ENCODE results near the gene PTPRA. TPM values are rescaled to one million over a fixed set of nuclear protein-coding genes. Genes with fewer than 3 reads are reported as not detected.
"Not testable (repeated sequence)": the region's sequence is repeated elsewhere in the genome, so short reads cannot be mapped to it uniquely, and the experiment has no call there.

The PTPRA gene, protein sequence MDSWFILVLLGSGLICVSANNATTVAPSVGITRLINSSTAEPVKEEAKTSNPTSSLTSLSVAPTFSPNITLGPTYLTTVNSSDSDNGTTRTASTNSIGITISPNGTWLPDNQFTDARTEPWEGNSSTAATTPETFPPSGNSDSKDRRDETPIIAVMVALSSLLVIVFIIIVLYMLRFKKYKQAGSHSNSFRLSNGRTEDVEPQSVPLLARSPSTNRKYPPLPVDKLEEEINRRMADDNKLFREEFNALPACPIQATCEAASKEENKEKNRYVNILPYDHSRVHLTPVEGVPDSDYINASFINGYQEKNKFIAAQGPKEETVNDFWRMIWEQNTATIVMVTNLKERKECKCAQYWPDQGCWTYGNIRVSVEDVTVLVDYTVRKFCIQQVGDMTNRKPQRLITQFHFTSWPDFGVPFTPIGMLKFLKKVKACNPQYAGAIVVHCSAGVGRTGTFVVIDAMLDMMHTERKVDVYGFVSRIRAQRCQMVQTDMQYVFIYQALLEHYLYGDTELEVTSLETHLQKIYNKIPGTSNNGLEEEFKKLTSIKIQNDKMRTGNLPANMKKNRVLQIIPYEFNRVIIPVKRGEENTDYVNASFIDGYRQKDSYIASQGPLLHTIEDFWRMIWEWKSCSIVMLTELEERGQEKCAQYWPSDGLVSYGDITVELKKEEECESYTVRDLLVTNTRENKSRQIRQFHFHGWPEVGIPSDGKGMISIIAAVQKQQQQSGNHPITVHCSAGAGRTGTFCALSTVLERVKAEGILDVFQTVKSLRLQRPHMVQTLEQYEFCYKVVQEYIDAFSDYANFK
- total RNA-seq: 10 to 100 TPM; 58.5 to 86.3 TPM

DNA sequence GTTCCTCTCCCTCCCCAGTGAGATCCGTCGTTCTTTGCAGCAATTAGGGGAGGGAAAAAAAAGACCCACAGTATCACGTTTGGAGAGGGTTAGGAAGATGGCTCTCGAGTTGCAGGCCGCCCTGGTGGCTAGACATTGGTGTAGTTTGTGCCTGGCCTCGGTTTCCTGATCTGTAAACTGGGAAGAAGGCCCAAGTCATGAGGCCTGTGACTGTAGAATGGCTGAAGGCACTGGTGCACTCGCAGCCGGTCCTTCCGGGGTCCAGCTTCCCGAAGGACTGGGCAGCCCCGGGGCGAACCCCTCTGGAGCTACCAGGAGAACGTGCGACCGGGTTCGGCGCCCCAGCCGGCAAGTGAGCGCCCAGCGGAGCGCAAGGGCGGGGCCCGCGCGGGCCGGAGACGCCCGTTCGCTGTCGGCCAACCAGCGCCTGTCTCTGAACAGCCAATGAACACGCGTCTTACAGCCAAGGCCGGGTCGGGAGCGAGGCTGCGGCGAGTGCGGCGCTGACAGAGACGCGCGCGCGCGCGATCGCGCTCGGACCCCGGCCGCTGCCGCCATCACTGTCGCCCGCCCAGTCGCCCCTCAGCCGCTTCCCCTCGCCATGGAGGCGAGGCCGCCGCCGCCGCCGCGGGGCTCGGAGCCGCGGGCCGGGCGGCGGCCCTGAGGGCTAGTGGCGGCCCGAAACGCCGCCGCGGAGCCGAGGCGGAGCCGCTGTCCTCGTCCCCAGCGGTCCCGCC lies at the start of gene PTPRA:
Gene PTPRA, plus strand, starts transcription at position 472 of the 737 bp plus-strand sequence. CDS start 90,797 bp downstream, outside the sequence.
- H3K27me3 Mint-ChIP-seq: no peaks in the 10 kb centered on the region

DNA sequence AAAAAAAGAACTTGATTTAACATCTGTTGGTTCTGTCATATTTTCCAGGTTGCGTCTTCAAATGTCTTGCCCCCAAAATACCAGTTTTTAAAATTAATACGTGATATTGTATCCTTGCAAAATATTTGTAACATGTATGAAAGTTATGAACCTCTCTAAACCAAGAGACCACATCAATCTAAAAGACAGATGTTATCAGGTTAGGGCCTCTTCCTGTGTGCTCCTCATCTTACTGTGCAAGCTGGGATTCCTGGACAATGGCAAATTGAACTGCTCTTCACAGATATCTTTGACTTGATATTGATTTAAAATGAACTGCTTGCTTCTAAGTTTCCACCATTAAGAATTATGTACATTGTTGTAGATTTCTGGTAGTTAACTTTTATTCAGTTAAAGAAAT lies 47.5 kb upstream of the PTPRA start:
- Mint-ChIP-seq H3K27me3 (peaks cover 12% of the 10 kb centered on the region), H3K27ac (no peak overlapping the region), H3K36me3 (ENCODE audit: low read depth) (no peaks in the 10 kb centered on the region), H3K4me1 (peaks cover 25% of the 10 kb centered on the region), H3K4me3 (no peak overlapping the region), H3K9me3 (ENCODE audit: low read depth) (no peaks in the 10 kb centered on the region)
- DNase-seq (no peak), ATAC-seq (no peak)
- CTCF ChIA-PET: interaction anchor here (1.0 kb wide), 1 partner anchor 49 kb away, joined by 3 read pairs; no protein-coding TSS in a partner anchor
- intact Hi-C loops (cut with DNase I, micrococcal nuclease): no loop called here
- POLR2A ChIA-PET: interaction anchor here (0.6 kb wide), 1 partner anchor 225 kb away, joined by 6 read pairs; no protein-coding TSS in a partner anchor

More for the DNA sequence above, at the start of gene PTPRA:
- DNase-seq (peak; percentile 96), ATAC-seq (peak; percentile 91)
- POLR2A ChIA-PET: interaction anchor here (0.6 to 1.1 kb wide), 3 partner anchors 138 to 215 kb away, joined by 3 to 5 read pairs (median 4); no protein-coding TSS in a partner anchor
- peaks cover 44% of the 10 kb centered on the region for H3K4me1 Mint-ChIP-seq
- peak within 1 kb of the TSS; percentile 95 for H3K27ac Mint-ChIP-seq
- no peaks in the 10 kb centered on the region for H3K9me3 Mint-ChIP-seq (ENCODE audit: low read depth)
- peaks cover 26% of the 10 kb centered on the region for H3K36me3 Mint-ChIP-seq (ENCODE audit: low read depth)
- intact Hi-C loops (cut with DNase I, micrococcal nuclease): loop anchor here (1.0 to 5.0 kb wide), 19 partner anchors 11 to 894 kb away; partner anchors contain the start of genes PCED1A (in 2 of the 2), VPS16 (in 2 of the 2), ADISSP (in 1 of the 2) and DDRGK1 (in 1 of the 2)
- CTCF ChIA-PET: interaction anchor here (0.6 to 1.1 kb wide), 6 partner anchors 10 to 375 kb away, joined by 3 to 5 read pairs (median 4); no protein-coding TSS in a partner anchor
- peak within 1 kb of the TSS; percentile 84 for H3K4me3 Mint-ChIP-seq

DNA sequence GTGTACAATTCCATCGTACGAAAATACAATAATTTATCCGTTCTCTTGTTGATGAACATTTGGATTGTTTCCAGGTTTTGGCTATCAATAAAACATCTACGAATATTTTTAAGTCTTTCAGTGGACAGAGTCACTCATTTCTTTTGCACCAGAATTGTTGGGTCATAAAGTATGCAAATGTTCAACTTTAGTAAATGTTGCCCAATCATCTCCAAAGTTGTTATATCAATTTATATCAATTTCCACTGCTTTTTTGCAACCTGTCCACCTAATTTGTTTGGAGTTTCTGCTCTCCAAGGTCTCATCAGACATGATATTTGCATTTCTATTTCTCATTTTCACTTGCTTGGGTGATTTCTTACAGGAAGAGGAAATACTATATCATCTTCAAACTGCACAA lies 46.6 kb upstream of the PTPRA start:
- intact Hi-C loops (cut with DNase I, micrococcal nuclease): no loop called here
- Mint-ChIP-seq H3K36me3 (ENCODE audit: low read depth) (no peaks in the 10 kb centered on the region), H3K27ac (no peak overlapping the region), H3K4me1 (peaks cover 22% of the 10 kb centered on the region), H3K27me3 (peaks cover 8% of the 10 kb centered on the region), H3K9me3 (ENCODE audit: low read depth) (no peaks in the 10 kb centered on the region), H3K4me3 (no peak overlapping the region)
- ChIA-PET POLR2A (no interaction called here), CTCF (interaction anchor here (1.0 kb wide), 1 partner anchor 48 kb away, joined by 3 read pairs; no protein-coding TSS in a partner anchor)
- ATAC-seq (no peak), DNase-seq (no peak)

DNA sequence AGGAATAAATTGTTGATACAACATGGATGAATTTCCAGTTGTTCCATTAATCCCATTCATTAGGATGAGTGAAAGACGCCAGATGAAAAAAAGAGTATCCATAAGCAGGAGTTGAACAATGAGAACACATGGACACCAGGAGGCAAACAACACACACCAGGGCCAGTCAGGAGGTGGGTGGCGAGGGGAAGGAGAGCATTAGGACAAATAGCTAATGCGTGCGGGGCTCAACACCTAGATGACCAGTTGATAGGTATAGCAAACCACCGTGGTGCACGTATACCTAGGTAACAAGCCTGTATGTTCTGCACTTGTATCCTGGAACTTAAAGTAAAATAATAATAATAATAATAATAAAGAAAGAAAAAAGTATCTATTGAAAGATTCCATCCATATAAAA lies 43.9 kb upstream of the PTPRA start:
- Mint-ChIP-seq H3K4me1 (peaks cover 22% of the 10 kb centered on the region), H3K36me3 (ENCODE audit: low read depth) (peaks cover 4% of the 10 kb centered on the region), H3K27me3 (peaks cover 6% of the 10 kb centered on the region), H3K9me3 (ENCODE audit: low read depth) (no peaks in the 10 kb centered on the region), H3K4me3 (no peak overlapping the region), H3K27ac (no peak overlapping the region)
- ChIA-PET POLR2A (no interaction called here), CTCF (no interaction called here)
- intact Hi-C loops (cut with DNase I, micrococcal nuclease): no loop called here
- no peak for DNase-seq
- ATAC-seq: no peak

DNA sequence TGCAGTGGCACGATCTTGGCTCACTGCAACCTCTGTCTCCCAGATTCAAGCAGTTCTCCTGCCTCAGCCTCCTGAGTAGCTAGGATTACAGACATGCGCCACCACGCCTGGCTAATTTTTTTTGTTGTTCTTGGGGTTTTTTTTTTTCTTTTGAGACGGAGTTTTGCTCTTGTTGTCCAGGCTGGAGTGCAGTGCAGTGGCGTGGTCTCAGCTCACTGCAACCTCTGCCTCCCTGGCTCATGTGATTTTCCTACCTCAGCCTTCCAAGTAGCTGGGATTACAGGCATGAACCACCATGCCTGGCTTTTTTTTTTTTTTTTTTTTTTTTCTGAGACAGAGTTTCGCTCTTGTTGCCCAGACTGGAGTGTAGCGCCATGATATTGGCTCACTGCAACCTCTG lies 42.1 kb upstream of the PTPRA start:
- peaks cover 15% of the 10 kb centered on the region for H3K4me1 Mint-ChIP-seq
- ATAC-seq; CTCF ChIA-PET; H3K4me3 Mint-ChIP-seq; intact Hi-C loops (cut with DNase I, micrococcal nuclease); H3K9me3 Mint-ChIP-seq (ENCODE audit: low read depth); H3K27me3 Mint-ChIP-seq; H3K27ac Mint-ChIP-seq; DNase-seq; POLR2A ChIA-PET: not testable (repeated sequence)
- H3K36me3 Mint-ChIP-seq (ENCODE audit: low read depth): peaks cover 11% of the 10 kb centered on the region

DNA sequence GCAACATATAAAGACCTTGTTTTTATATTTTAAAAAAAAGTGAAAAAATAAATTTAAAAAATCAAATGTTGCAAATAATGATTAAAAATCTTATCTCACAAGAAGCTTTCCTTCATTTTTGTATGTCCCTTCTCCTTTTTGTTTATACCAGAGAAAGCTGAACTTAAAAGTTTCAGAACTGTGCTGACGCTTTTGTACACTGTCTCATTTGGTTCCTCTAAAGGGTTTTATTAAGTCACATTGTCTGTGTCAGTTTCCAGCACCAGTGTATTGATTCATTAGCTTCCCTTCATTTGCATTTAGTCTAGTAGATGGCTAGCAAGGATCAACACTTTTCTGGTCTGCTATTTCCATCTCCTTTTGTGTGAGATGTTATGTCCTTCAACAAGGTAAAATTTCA lies 39.5 kb upstream of the PTPRA start:
- H3K9me3 Mint-ChIP-seq (ENCODE audit: low read depth): no peaks in the 10 kb centered on the region
- POLR2A ChIA-PET: no interaction called here
- CTCF ChIA-PET: interaction anchor here (1.0 to 1.2 kb wide), 2 partner anchors 12 to 80 kb away, joined by 3 read pairs; no protein-coding TSS in a partner anchor
- H3K27me3 Mint-ChIP-seq: no peaks in the 10 kb centered on the region
- H3K36me3 Mint-ChIP-seq (ENCODE audit: low read depth): peaks cover 24% of the 10 kb centered on the region
- no peak overlapping the region for H3K27ac Mint-ChIP-seq
- ATAC-seq (no peak), DNase-seq (no peak)
- H3K4me3 Mint-ChIP-seq: no peak overlapping the region
- intact Hi-C loops (cut with DNase I, micrococcal nuclease): no loop called here
- H3K4me1 Mint-ChIP-seq: peaks cover 9% of the 10 kb centered on the region

DNA sequence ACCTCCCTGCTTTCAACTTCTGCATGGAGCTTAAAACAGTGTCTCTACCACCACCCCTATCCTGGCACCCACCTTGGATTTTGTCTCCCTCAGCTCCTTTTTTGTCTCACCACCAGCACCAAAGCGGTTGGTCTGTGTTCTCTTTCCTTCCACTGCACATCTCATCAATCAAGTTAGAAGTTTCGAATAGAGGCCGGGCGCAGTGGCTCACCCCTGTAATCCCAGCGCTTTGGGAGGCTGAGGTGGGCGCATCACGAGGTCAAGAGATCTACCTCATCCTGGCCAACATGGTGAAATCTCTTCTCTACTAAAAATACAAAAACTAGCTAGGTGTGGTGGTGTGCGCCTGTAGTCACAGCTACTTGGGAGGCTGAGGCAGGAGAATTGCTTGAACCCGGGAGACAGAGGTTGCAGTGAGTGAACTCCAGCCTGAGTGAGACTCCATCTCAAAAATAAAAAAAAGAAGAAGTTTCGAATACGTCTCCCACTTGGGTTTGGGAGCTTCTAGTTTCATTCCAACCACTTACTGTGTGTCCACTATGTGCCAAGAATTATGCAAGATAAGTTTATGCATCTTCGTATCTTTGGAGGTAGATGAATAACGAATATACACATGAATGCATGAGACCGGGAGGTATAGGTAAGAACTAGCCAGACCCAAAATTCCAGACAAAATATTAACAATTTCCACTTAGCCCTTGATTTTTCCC lies 38.7 kb upstream of the PTPRA start:
- peaks cover 14% of the 10 kb centered on the region for H3K4me1 Mint-ChIP-seq
- intact Hi-C loops (cut with DNase I, micrococcal nuclease): no loop called here
- H3K36me3 Mint-ChIP-seq (ENCODE audit: low read depth): peaks cover 29% of the 10 kb centered on the region
- no peaks in the 10 kb centered on the region for H3K27me3 Mint-ChIP-seq
- ChIA-PET CTCF (interaction anchor here (1.0 to 1.2 kb wide), 2 partner anchors 13 to 81 kb away, joined by 3 read pairs; no protein-coding TSS in a partner anchor), POLR2A (no interaction called here)
- peaks cover 2% of the 10 kb centered on the region for H3K9me3 Mint-ChIP-seq (ENCODE audit: low read depth)
- H3K27ac Mint-ChIP-seq: no peak overlapping the region
- no peak overlapping the region for H3K4me3 Mint-ChIP-seq
- no peak for ATAC-seq
- no peak for DNase-seq

DNA sequence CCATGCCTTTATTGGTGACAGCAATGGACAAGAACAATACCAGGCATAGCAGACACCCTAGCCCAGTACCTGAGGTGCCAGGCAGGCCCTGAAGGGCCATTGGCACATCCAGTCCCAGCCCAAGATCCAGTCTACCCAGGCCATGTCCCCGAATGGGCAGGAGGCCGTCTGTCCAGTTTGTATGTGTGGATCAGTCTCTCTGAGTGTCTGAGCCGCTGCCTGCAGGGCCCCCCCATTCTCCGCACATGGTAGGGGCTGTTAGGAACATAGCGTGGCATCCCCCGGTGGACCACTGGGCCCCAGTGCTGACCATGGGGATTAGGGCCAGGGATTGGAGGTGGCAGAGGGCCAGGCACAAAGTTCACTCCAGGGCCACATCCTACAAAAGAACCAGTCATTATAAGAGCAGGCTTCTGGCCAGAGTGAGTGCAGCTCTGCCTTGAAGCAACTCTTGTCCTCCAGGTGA lies 37.9 kb upstream of the PTPRA start:
- no peak overlapping the region for H3K27ac Mint-ChIP-seq
- H3K4me3 Mint-ChIP-seq: no peak overlapping the region
- no peak for DNase-seq
- ChIA-PET POLR2A (no interaction called here), CTCF (interaction anchor here (0.9 kb wide), 1 partner anchor 166 kb away, joined by 5 read pairs; no protein-coding TSS in a partner anchor)
- intact Hi-C loops (cut with DNase I, micrococcal nuclease): no loop called here
- peaks cover 2% of the 10 kb centered on the region for H3K9me3 Mint-ChIP-seq (ENCODE audit: low read depth)
- H3K27me3 Mint-ChIP-seq: no peaks in the 10 kb centered on the region
- peaks cover 30% of the 10 kb centered on the region for H3K36me3 Mint-ChIP-seq (ENCODE audit: low read depth)
- peaks cover 17% of the 10 kb centered on the region for H3K4me1 Mint-ChIP-seq
- ATAC-seq: no peak

DNA sequence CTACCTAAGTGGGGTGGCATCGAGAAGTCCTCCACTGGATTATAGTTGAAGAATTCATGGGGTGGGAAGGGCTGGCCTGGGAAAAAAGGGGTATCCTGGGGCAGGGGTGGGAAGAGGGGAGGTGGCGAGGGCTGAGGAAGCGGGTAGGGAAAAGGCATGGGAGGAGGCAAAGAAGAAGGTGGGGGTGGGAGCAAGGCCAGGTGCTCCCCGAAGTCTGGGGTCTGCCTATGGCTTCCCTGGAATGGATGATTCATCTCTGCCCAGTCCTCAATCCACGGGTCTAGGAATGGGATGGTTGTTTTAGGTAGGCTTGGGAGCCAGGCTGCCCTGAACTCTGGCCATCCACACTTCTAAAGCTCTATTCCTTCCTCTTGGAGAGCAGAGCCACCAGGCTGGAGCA lies 37.2 kb upstream of the PTPRA start:
- H3K27ac Mint-ChIP-seq: no peak overlapping the region
- no peak for ATAC-seq
- no peak for DNase-seq
- intact Hi-C loops (cut with DNase I, micrococcal nuclease): no loop called here
- POLR2A ChIA-PET: no interaction called here
- no peak overlapping the region for H3K4me3 Mint-ChIP-seq
- peaks cover 17% of the 10 kb centered on the region for H3K4me1 Mint-ChIP-seq
- H3K9me3 Mint-ChIP-seq (ENCODE audit: low read depth): peaks cover 2% of the 10 kb centered on the region
- CTCF ChIA-PET: interaction anchor here (0.9 kb wide), 1 partner anchor 166 kb away, joined by 5 read pairs; no protein-coding TSS in a partner anchor
- no peaks in the 10 kb centered on the region for H3K27me3 Mint-ChIP-seq
- peaks cover 30% of the 10 kb centered on the region for H3K36me3 Mint-ChIP-seq (ENCODE audit: low read depth)

DNA sequence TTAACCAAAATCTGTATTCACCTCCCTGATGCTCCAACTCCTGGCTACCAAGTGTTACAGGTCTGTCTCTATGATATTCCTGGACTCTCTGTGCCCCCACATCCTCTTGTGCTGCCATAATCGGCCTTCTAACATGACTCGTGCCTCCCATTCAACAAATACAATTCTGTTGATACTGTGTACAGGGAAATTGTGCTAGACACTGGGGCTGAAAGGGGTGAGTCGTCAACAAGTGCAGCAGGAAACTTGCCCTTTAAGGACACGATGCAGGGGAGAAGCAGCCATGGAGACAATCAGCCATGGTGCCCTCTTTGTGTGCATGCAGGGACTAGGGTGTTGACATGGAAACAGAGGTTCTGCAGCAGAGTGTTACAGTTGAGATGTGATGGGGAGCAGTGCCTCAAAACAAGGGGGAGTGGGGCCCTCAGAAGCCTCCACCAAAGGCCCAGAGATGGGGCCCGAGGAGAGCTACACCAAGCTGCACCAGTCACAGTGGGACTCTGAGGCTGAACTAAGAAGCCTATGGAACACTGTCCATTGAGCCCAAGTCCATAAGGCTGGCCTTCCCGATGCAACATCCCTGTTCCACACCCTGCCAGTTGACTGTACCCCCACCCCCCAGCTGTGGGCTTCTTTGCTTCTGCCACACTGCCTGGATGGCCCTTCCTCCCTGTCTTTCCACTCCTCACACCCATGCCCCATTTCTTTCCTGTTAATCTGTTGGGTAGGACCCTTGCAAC lies 35.9 kb upstream of the PTPRA start:
- H3K27me3 Mint-ChIP-seq: no peaks in the 10 kb centered on the region
- no peak overlapping the region for H3K27ac Mint-ChIP-seq
- POLR2A ChIA-PET: no interaction called here
- peaks cover 2% of the 10 kb centered on the region for H3K9me3 Mint-ChIP-seq (ENCODE audit: low read depth)
- H3K4me3 Mint-ChIP-seq: no peak overlapping the region
- peaks cover 14% of the 10 kb centered on the region for H3K4me1 Mint-ChIP-seq
- DNase-seq (no peak), ATAC-seq (no peak)
- intact Hi-C loops (cut with DNase I, micrococcal nuclease): no loop called here
- H3K36me3 Mint-ChIP-seq (ENCODE audit: low read depth): peaks cover 30% of the 10 kb centered on the region
- CTCF ChIA-PET: no interaction called here

Data from activated CD4-positive, alpha-beta T cell treated with anti-CD3 and anti-CD28 coated beads for 36 hours (primary cell).